ENCODE measurements around the gene FAM47E. TPM values are rescaled to one million over a fixed set of nuclear protein-coding genes. Genes with fewer than 3 reads are reported as not detected.
"Not testable (repeated sequence)": the region's sequence is repeated elsewhere in the genome, so short reads cannot be mapped to it uniquely, and the experiment has no call there.

The FAM47E gene
- total and polyA plus RNA-seq, 2 experiments from 2014 or later, result 9.3 to 11.1 TPM

- H3K9me3 ChIP-seq (ENCODE audit: low read depth), result no peaks in the 10 kb centered on the region
- WGBS (ENCODE audit: low lambda C conversion rate, missing lambda C conversion rate), result 67% methylated on average over 6 of the region's 6 CpGs
- no peak overlapping the region for H3K27ac ChIP-seq
- H3K27me3 ChIP-seq, result no peaks in the 10 kb centered on the region
- no peak overlapping the region for H3K4me3 ChIP-seq
- H3K4me2 ChIP-seq, result no peak overlapping the region
- TF ChIP-seq EZH2 (IDR thresholded peaks at IDR 0.05; ENCODE audit: borderline replicate concordance) (no peak), EZH2phosphoT487 (IDR thresholded peaks at IDR 0.05; ENCODE audit: low read depth, severe bottlenecking, unreplicated experiment) (no peak), CTCF (IDR thresholded peaks at IDR 0.05; ENCODE audit: poor library complexity) (no peak)
- H3K9me2 ChIP-seq (replicated peaks; ENCODE audit: insufficient read depth), result no peaks in the 10 kb centered on the region
- no peaks in the 10 kb centered on the region for H3K36me3 ChIP-seq (replicated peaks; ENCODE audit: insufficient read depth, low read depth)
- H3K4me1 ChIP-seq (ENCODE audit: insufficient read depth), result peaks cover 7% of the 10 kb centered on the region
- H2AFZ ChIP-seq, result no peak overlapping the region
- no peaks in the 10 kb centered on the region for H3K79me2 ChIP-seq
- no peak for DNase-seq (ENCODE audit: low spot score)
- no peaks in the 10 kb centered on the region for H4K20me1 ChIP-seq (ENCODE audit: insufficient read depth, poor library complexity, severe bottlenecking)
Measured at GRCh38 chr4:76282941-76283689, 31.6 kb downstream of the FAM47E start.

- Histone ChIP-seq H3K9me2 (replicated peaks; ENCODE audit: insufficient read depth) (no peaks in the 10 kb centered on the region), H3K4me3 (no peak overlapping the region), H3K27me3 (no peaks in the 10 kb centered on the region), H3K4me2 (no peak overlapping the region), H2AFZ (no peak overlapping the region), H3K79me2 (no peaks in the 10 kb centered on the region), H4K20me1 (ENCODE audit: insufficient read depth, poor library complexity, severe bottlenecking) (no peaks in the 10 kb centered on the region), H3K9me3 (ENCODE audit: low read depth) (no peaks in the 10 kb centered on the region), H3K36me3 (replicated peaks; ENCODE audit: insufficient read depth, low read depth) (no peaks in the 10 kb centered on the region), H3K27ac (no peak overlapping the region), H3K4me1 (ENCODE audit: insufficient read depth) (peaks cover 7% of the 10 kb centered on the region)
- no peak for DNase-seq (ENCODE audit: low spot score)
- WGBS (ENCODE audit: low lambda C conversion rate, missing lambda C conversion rate), result 92% methylated on average over 4 of the region's 4 CpGs
- no peak for TF ChIP-seq EZH2phosphoT487 (IDR thresholded peaks at IDR 0.05; ENCODE audit: low read depth, severe bottlenecking, unreplicated experiment)
- TF ChIP-seq EZH2 (IDR thresholded peaks at IDR 0.05; ENCODE audit: borderline replicate concordance), result no peak
- no peak for TF ChIP-seq CTCF (IDR thresholded peaks at IDR 0.05; ENCODE audit: poor library complexity)
Measured at GRCh38 chr4:76283900-76284299, 32.4 kb downstream of the FAM47E start.

GRCh38 chr4:76287811-76288210 lies 36.3 kb downstream of the FAM47E start:
- H2AFZ ChIP-seq; H3K27me3 ChIP-seq; H3K79me2 ChIP-seq; H3K4me2 ChIP-seq; DNase-seq (ENCODE audit: low spot score); H3K9me2 ChIP-seq (replicated peaks; ENCODE audit: insufficient read depth); H3K4me3 ChIP-seq; H3K36me3 ChIP-seq (replicated peaks; ENCODE audit: insufficient read depth, low read depth); H3K4me1 ChIP-seq (ENCODE audit: insufficient read depth); H3K27ac ChIP-seq; H4K20me1 ChIP-seq (ENCODE audit: insufficient read depth, poor library complexity, severe bottlenecking); H3K9me3 ChIP-seq (ENCODE audit: low read depth): not testable (repeated sequence)
- WGBS (ENCODE audit: low lambda C conversion rate, missing lambda C conversion rate), result 88% methylated on average over 3 of the region's 3 CpGs

GRCh38 chr4:76292730-76293129 lies 41.2 kb downstream of the FAM47E start:
- Histone ChIP-seq H3K4me3 (no peak overlapping the region), H3K9me2 (replicated peaks; ENCODE audit: insufficient read depth) (no peaks in the 10 kb centered on the region), H3K4me1 (ENCODE audit: insufficient read depth) (no peaks in the 10 kb centered on the region), H3K79me2 (no peaks in the 10 kb centered on the region), H3K27me3 (no peaks in the 10 kb centered on the region), H3K9me3 (ENCODE audit: low read depth) (no peaks in the 10 kb centered on the region), H4K20me1 (ENCODE audit: insufficient read depth, poor library complexity, severe bottlenecking) (no peaks in the 10 kb centered on the region), H2AFZ (no peak overlapping the region), H3K4me2 (no peak overlapping the region), H3K36me3 (replicated peaks; ENCODE audit: insufficient read depth, low read depth) (no peaks in the 10 kb centered on the region), H3K27ac (no peak overlapping the region)
- no peak for DNase-seq (ENCODE audit: low spot score)
- no peak for TF ChIP-seq CTCF (IDR thresholded peaks at IDR 0.05; ENCODE audit: poor library complexity)
- TF ChIP-seq EZH2 (IDR thresholded peaks at IDR 0.05; ENCODE audit: borderline replicate concordance), result no peak
- TF ChIP-seq EZH2phosphoT487 (IDR thresholded peaks at IDR 0.05; ENCODE audit: low read depth, severe bottlenecking, unreplicated experiment), result no peak
- WGBS (ENCODE audit: low lambda C conversion rate, missing lambda C conversion rate), result 90% methylated on average over 3 of the region's 3 CpGs

Measured in hepatocyte (in vitro differentiated cells).